Left lobe of liver (tissue), 2 donors: Measurements from ENCODE around the gene KCNIP4. TPM values are rescaled to one million over a fixed set of nuclear protein-coding genes. Genes with fewer than 3 reads are reported as not detected.

ENCODE experiments used
- ATAC-seq: fragments of 200-7000 bp; cut with Tn5 transposase; one replicate; pipeline ENCODE4 v1.9.1; 2020; ENCODE audit warnings: mild to moderate bottlenecking, moderate library complexity
- DNase-seq: peaks from one replicate; pipeline ENCODE4 v3.0.0-alpha.2; 2020; ENCODE audit warnings: low spot score
- total RNA-seq: library from RNA; stranded (reverse); gene quantifications from one replicate; pipeline ENCODE4 v1.2.1, GENCODE V29; 2021
- donor health status: DM: no; HTN: no; CAD: no; lungs with moderate emphysema.
- donor health status: DM: no; HTN: yes; CAD: no.

The KCNIP4 gene
- total RNA-seq, 1 donor from 2014 or later: not detected

- DNase-seq (no peak), ATAC-seq (no peak)
Measured at GRCh38 chr4:21118301-21118700, 830.3 kb downstream of the KCNIP4 start.

DNA sequence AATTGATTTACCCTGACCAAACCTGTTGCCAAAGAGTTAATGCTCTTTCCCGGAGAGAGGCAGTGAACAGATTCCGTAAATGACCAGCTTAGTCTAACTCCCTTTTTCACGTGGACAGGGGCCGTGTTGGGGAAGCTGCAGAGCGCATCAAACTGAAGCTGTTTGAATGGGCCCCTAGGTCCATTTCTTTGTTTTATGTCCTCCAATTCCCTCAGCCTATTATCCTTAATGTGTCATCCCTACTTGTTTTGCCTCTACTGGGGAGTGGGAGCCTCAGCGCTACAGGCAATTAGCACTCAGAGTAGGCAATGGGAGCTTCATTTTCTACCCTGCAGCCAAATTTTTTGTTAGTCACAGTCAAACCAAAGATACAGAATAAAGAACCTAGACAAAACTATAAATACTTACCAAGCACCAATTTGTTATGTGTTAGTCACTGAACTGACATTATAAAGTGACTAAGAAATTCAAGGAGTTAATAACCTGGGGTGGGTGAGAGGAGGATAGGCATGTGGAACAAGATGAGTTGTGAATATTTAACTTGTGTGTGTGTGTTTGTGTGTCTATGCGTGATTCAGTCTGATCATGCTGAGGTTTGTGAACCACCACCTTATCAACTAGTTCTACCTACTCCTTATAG lies 830.9 kb downstream of the KCNIP4 start:
- ATAC-seq: no peak
- no peak for DNase-seq

DNA sequence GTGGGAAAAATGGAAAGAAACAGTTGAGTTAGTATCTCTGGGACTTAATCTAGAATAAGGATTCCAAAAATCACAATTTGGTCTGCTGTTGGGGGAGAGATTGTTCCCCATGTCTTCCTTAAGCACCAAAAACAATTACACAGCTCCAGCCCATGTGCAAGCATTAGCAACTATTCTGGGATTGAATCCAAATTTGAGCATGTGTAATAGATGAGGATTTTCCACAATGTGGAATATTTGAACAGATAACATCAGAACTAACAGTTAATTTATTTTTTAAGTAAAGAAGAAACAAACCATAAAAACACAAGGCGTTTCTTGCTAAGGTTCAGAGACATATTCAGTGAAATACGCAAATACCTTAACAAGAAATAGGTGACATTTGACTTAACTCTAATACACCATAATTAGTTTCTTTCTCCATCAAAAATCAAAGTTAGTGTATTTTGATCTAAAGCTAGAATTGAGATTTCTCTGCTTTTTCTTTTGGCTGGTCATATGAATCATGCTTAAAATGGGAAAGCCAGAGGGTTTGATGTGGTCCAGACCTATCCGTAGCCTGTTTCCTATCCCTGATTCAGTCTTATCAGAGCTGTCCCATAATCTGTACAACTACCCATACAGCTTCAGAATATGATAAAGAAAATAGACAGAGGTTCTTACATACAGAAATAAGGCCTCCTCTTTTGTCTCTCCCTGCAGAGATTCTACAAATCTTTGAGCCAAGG lies 834.9 kb downstream of the KCNIP4 start:
- ATAC-seq: no peak
- no peak for DNase-seq

- DNase-seq (no peak), ATAC-seq (no peak)
Measured at GRCh38 chr4:21102667-21103066, 845.9 kb downstream of the KCNIP4 start.

DNA sequence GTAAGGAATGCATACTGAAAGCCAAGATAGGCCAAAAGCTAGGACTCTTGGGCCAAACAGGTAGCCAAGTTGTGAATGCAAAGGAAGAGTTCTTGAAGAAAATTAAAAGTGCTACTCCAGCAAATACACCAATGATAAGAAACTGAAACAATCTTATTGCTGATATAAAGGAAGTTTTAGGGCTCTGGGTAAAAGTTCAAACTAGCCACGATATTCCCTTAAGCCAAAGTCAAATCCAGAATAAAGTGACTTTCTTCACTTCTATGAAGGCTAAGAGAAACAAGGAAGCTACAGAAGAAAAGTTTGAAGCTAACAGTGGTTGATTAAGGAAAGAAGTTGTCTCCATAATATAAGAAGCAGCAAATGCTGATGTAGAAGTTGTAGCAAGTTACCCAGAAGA lies 850.7 kb downstream of the KCNIP4 start:
- DNase-seq (no peak), ATAC-seq (no peak)

DNA sequence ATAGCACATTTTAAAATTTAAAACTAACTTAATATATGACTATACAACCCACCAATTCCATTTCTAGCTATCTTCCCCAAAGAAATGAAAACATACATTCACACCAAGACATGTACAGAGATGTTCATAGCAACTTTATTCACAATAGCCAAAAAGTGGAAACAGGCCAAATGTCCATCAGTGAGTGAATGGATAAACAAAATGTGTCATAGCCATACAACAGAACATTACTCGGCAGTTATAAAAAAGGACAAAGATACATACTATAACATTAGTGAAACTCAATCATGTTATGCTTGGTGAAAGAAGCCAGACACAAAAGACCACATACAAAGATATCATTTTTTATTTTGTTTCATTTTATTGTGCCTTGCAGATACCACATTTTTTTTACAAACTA lies 851.5 kb downstream of the KCNIP4 start:
- ATAC-seq: no peak
- no peak for DNase-seq

- DNase-seq: no peak
- no peak for ATAC-seq
Measured at GRCh38 chr4:21092531-21092930, 856.0 kb downstream of the KCNIP4 start.

DNA sequence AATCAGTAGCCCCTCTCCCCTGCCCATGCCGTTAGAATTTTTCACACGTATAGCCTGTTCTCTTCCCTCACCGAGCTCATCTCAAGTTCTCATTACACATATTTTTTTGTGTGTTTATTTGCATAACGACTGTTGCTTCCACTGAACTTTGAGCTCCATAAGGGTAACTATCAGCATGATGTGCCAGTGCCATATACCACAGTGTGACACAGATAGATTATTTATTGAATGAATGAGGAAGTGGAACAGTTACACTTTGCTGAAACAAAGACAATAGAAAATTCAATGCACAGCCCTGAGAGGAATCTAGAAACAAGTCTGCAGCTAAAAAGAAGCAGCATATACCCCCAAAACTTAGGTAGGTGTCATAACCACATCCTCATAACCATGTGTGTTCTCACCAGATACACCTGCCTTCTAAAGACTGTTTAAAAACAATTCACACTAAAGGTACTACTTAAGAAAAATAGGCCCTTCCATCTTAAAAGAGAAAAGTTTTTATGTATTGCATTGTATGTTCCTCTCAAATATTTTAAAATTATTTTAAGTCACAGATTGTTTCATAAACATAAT lies 858.4 kb downstream of the KCNIP4 start:
- ATAC-seq: no peak

DNA sequence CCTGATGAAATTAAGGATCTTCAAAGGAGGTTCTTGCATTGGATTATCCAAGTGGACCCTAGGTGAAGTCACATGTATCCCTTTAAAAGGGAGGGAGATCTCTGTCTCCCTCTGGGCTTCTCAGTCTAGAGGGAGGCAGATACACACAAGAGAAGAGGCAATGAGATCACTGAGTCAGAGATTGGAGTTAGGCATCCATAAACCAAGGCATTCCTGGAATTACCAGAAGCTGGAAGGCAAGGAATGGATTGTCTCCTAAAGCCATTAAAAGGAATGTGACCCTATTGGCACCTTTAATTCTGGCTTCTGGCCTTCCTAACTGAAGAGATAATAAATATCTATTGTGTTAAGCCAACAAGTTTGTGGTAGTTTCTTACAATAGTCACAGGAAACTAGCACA lies 865.2 kb downstream of the KCNIP4 start:
- DNase-seq (no peak), ATAC-seq (no peak)

More for the DNA sequence above, 858.4 kb downstream of the KCNIP4 start:
- DNase-seq: no peak

- DNase-seq: no peak
- ATAC-seq: no peak
Measured at GRCh38 chr4:21077967-21078366, 870.6 kb downstream of the KCNIP4 start.

GRCh38 chr4:21067351-21067750 lies 881.2 kb downstream of the KCNIP4 start:
- no peak for DNase-seq
- ATAC-seq: no peak

GRCh38 chr4:21061902-21062301 lies 886.7 kb downstream of the KCNIP4 start:
- DNase-seq: no peak
- ATAC-seq: no peak

GRCh38 chr4:21046141-21046540 lies 902.4 kb downstream of the KCNIP4 start:
- DNase-seq: no peak
- ATAC-seq: no peak

- DNase-seq: no peak
Measured at GRCh38 chr4:21045119-21045518, 903.5 kb downstream of the KCNIP4 start.

GRCh38 chr4:21041708-21042107 lies 906.9 kb downstream of the KCNIP4 start:
- DNase-seq (no peak), ATAC-seq (no peak)

More at GRCh38 chr4:21045119-21045518, 903.5 kb downstream of the KCNIP4 start:
- no peak for ATAC-seq

- DNase-seq (no peak), ATAC-seq (no peak)
Measured at GRCh38 chr4:21034728-21035127, 913.8 kb downstream of the KCNIP4 start.

GRCh38 chr4:21032089-21032645 lies 916.4 kb downstream of the KCNIP4 start:
- ATAC-seq: no peak

DNA sequence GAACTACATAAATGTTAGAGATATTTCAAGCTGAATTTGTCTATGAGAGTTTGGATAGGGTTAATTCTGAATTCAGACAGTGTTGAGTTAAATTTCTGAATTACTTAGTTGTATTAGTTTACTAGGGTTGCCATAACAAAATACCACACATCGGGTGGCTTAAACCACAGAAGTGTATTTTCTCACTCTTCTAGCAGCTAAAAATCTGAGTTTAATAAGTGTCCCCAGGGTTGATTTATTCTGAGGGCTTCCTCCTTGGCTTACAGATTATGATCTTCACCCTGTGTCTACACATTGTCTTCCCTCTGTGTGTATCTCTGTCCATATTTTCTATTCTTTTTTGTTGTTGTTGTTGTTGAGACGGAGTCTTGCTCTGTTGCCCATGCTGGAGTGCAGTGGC lies 929.8 kb downstream of the KCNIP4 start:
- ATAC-seq: no peak
- no peak for DNase-seq

More at GRCh38 chr4:21032089-21032645, 916.4 kb downstream of the KCNIP4 start:
- DNase-seq: no peak

GRCh38 chr4:21013501-21013900 lies 935.1 kb downstream of the KCNIP4 start:
- ATAC-seq (no peak), DNase-seq (no peak)

GRCh38 chr4:21012851-21013331 lies 935.7 kb downstream of the KCNIP4 start:
- ATAC-seq: no peak
- DNase-seq: no peak

DNA sequence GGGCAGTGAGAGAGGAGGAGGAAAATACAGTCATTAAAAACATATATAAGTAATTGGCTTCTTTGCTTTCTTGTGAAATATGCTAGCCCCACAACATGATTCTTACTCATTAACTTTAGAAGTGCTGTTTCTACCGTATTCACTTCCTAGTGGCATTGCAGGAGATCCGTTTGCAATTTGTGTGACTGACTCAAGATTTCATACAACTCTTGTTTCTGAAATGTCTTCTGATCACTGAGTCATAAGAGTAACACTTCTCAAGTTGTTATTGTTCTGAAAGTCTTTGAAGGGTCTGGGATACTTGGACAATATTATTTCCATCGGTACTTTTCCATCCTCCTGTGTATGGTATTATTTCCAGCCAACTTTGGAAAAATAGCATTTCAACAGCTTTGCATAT lies 937.5 kb downstream of the KCNIP4 start:
- no peak for DNase-seq

DNA sequence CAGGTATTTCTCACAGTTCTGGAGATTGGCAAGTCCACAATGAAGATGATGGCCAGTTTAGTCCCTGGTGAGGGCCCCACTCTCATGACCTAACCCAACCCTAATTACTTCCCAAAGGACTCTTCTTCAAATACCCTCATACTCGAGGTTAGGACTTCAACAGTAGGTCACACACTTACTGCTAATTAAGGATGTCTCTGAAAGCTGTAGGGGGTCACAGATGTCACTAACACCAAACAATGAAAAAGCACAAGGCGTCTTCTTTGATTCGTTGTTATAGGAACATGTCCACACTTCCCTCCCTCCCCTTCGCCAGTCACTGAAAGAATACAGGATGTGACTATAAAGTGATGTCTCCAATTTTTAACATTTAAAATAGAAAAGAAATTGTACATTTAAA lies 938.6 kb downstream of the KCNIP4 start:
- DNase-seq: no peak
- no peak for ATAC-seq

More for the DNA sequence above, 937.5 kb downstream of the KCNIP4 start:
- ATAC-seq: no peak
